Upper lobe of right lung (tissue), 1 donor: ENCODE results near the gene CIC. TPM values are rescaled to one million over a fixed set of nuclear protein-coding genes. Genes with fewer than 3 reads are reported as not detected.
A peak's percentile ranks its signal among the peaks of the same experiment; 100 is the strongest.

ENCODE experiments used
- ATAC-seq: fragments of 200-7000 bp; cut with Tn5 transposase; one replicate; pipeline ENCODE4 v1.9.1; 2020; ENCODE audit warnings: mild to moderate bottlenecking, moderate library complexity
- DNase-seq: peaks from one replicate; pipeline ENCODE4 v3.0.0-alpha.2; 2020
- H3K27ac ChIP-seq: fragments of 200-600 bp; one replicate; pipeline ENCODE4 v1.8.0; 2022
- H3K27me3 ChIP-seq: fragments of 200-600 bp; one replicate; pipeline ENCODE4 v1.8.0; 2022; ENCODE audit warnings: mild to moderate bottlenecking
- H3K36me3 ChIP-seq: fragments of 200-600 bp; one replicate; pipeline ENCODE4 v1.8.0; 2022
- H3K4me1 ChIP-seq: fragments of 200-600 bp; one replicate; pipeline ENCODE4 v1.8.0; 2022
- H3K4me3 ChIP-seq: fragments of 200-600 bp; one replicate; pipeline ENCODE4 v1.8.0; 2022; ENCODE audit warnings: mild to moderate bottlenecking
- H3K9me3 ChIP-seq: fragments of 200-600 bp; one replicate; pipeline ENCODE4 v1.8.0; 2022
- intact Hi-C: fragments of 100-400 bp; cut with DNase I; formaldehyde crosslinking; loops from one replicate; pipeline ENCODE4 v1.11.0; 2022
- total RNA-seq: library from RNA; stranded (reverse); fragmentation: NEBNext Ultra II Directional; extraction: Animal tissue kit (Norgen Biotek cat#: 25700); gene quantifications from one replicate; pipeline ENCODE4 v1.2.1, GENCODE V29; 2021
- TF ChIP-seq, protein P1 (sequence below): fragments of 200-600 bp; IDR thresholded peaks from one replicate; pipeline ENCODE4 v1.8.0; 2022; ENCODE audit warnings: antibody characterized with exemption
- donor health status: DM: no; HTN: yes; CAD: no; lungs with severe emphysema.

CIC gene
- total RNA-seq, 1 donor from 2014 or later, result 76.7 TPM

- intact Hi-C loops, result no loop called here
- no peaks in the 10 kb centered on the region for H3K9me3 ChIP-seq
- no peak for DNase-seq
- ATAC-seq, result no peak
- no peak overlapping the region for H3K27ac ChIP-seq
- TF ChIP-seq, protein P1, sequence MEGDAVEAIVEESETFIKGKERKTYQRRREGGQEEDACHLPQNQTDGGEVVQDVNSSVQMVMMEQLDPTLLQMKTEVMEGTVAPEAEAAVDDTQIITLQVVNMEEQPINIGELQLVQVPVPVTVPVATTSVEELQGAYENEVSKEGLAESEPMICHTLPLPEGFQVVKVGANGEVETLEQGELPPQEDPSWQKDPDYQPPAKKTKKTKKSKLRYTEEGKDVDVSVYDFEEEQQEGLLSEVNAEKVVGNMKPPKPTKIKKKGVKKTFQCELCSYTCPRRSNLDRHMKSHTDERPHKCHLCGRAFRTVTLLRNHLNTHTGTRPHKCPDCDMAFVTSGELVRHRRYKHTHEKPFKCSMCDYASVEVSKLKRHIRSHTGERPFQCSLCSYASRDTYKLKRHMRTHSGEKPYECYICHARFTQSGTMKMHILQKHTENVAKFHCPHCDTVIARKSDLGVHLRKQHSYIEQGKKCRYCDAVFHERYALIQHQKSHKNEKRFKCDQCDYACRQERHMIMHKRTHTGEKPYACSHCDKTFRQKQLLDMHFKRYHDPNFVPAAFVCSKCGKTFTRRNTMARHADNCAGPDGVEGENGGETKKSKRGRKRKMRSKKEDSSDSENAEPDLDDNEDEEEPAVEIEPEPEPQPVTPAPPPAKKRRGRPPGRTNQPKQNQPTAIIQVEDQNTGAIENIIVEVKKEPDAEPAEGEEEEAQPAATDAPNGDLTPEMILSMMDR, result no peak
- peaks cover 40% of the 10 kb centered on the region for H3K4me1 ChIP-seq
- H3K4me3 ChIP-seq, result no peak overlapping the region
- peaks cover 12% of the 10 kb centered on the region for H3K36me3 ChIP-seq
- H3K27me3 ChIP-seq, result no peaks in the 10 kb centered on the region
Measured at GRCh38 chr19:42249149-42249750, 19.8 kb upstream of the CIC start.

- peaks cover 40% of the 10 kb centered on the region for H3K4me1 ChIP-seq
Measured at GRCh38 chr19:42249769-42250168, 19.3 kb upstream of the CIC start.

DNA sequence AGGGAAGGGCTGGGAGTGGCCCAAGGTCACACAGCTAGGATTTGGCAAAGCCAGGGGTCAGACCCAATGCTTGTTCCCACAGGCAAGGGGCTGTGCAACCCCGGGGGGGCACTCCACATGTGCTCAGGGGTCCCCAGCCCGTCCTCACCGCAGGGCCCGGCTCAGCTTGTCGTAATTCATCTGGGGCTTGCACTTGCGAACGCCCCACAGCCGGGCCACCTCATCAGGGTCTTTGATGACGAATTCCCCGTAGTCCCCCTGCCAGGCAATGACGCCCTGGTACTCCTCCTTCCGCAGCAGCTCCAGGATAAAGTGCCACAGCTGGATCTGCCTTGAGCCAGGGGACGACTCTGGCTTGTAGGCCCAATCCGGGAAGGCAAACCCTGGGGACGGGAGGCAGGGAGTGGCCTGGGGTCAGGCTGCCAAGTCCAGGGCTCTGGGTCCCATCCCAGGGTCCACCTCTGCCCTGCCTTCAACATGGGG lies 18.8 kb upstream of the CIC start:
- no peaks in the 10 kb centered on the region for H3K27me3 ChIP-seq
- peaks cover 36% of the 10 kb centered on the region for H3K4me1 ChIP-seq
- H3K4me3 ChIP-seq, result no peak overlapping the region
- intact Hi-C loops, result no loop called here
- TF ChIP-seq, protein P1, result no peak
- no peak for ATAC-seq
- H3K36me3 ChIP-seq, result peaks cover 12% of the 10 kb centered on the region
- peak; percentile 66 for DNase-seq
- H3K27ac ChIP-seq, result peak overlapping the region; percentile 63
- H3K9me3 ChIP-seq, result no peaks in the 10 kb centered on the region

More at GRCh38 chr19:42249769-42250168, 19.3 kb upstream of the CIC start:
- DNase-seq, result no peak
- Histone ChIP-seq H3K27ac (peak overlapping the region; percentile 63), H3K4me3 (no peak overlapping the region), H3K9me3 (no peaks in the 10 kb centered on the region), H3K27me3 (no peaks in the 10 kb centered on the region), H3K36me3 (peaks cover 12% of the 10 kb centered on the region)
- intact Hi-C loops, result no loop called here
- no peak for ATAC-seq
- TF ChIP-seq, protein P1, result no peak

DNA sequence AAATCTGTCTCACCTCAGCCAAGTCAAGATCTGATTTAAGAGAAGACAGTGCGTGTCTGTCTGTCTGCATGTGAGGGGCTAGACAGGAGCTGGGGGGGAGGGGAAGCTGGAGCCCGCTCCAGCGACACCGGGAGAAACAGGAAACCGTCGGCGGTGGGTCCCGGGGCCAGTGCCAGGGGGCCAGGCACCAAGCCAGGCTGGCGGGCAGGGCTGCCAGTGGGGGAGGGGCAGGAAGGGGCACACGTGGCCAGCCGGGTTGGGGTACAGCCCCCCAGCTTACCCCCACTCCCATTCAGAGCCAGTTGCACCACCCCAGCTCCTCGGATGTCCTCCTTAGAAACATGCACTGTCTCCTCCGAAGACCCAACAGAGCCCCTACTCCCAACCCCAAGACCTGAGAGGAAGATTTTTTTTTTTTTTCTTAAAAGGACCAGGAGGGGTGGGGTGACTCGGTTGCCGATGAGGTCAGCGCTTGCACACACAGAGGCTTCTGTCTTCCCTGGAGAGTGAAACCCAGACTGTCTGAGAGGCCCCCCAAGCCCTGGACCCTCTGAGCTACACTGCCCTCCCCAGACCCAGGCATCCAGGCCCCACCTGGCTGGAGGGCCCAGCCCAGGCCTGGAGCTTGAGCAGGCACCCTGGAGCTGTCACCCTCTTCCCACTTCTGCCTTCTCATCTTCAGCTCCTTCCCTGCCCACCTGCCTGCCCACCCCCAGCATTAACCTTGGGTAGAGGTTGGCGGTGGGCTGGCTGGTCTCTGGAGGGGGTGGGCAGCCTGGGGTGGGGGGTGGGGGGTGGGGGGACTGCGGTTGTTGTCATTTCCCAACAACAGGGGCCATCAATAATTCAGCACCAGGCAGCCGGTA lies 18.2 kb upstream of the CIC start:
- Histone ChIP-seq H3K36me3 (peaks cover 12% of the 10 kb centered on the region), H3K27ac (peak overlapping the region; percentile 63), H3K9me3 (no peaks in the 10 kb centered on the region), H3K4me1 (peaks cover 42% of the 10 kb centered on the region), H3K4me3 (peak overlapping the region; percentile 10), H3K27me3 (no peaks in the 10 kb centered on the region)
- DNase-seq (peak; percentile 75), ATAC-seq (no peak)
- TF ChIP-seq, protein P1, result no peak
- intact Hi-C loops, result no loop called here

GRCh38 chr19:42251572-42252358 lies 17.3 kb upstream of the CIC start:
- intact Hi-C loops, result no loop called here
- H3K4me1 ChIP-seq, result peaks cover 43% of the 10 kb centered on the region

More at GRCh38 chr19:42251572-42252358, 17.3 kb upstream of the CIC start:
- Histone ChIP-seq H3K4me3 (peak overlapping the region; percentile 98), H3K27ac (peak overlapping the region; percentile 97), H3K36me3 (peaks cover 12% of the 10 kb centered on the region), H3K9me3 (no peaks in the 10 kb centered on the region), H3K27me3 (no peaks in the 10 kb centered on the region)
- TF ChIP-seq, protein P1, result no peak
- no peak for DNase-seq
- no peak for ATAC-seq
